ENCODE measurements around the gene ZCCHC24. TPM values are rescaled to one million over a fixed set of nuclear protein-coding genes. Genes with fewer than 3 reads are reported as not detected.

The ZCCHC24 gene
- polyA plus RNA-seq, 6 donors from 2014 or later = 0.12 to 0.54 (median 0.43) TPM; not detected in 1

DNA sequence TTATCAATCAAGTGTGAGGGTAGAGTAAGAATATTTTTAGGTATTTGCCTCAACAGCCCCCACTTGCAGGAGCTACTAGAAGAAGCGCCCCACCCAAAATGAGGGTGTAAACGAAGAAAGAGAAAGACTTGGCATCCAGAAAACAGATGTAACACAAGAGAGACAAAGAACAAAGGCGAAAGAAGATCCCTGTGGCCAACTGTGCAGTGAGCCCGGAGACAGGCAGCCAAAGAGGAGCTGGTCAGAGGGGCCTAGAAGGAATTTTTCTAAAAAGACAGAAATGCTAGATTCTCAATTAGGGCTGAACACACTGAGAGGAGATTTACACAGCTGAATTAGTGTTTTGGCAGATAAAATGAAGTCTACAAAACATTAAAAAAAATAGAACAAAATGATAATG is 37.3 kb upstream of the ZCCHC24 start:
- H3K9me3 Mint-ChIP-seq = peaks cover 0 to 3% (median 0%) of the 10 kb centered on the region in 7 donors
- no peak overlapping the region for H3K27ac Mint-ChIP-seq
- H3K4me3 Mint-ChIP-seq = no peak overlapping the region
- DNase-seq = no peak
- no peaks in the 10 kb centered on the region for H3K4me1 Mint-ChIP-seq
- no peaks in the 10 kb centered on the region for H3K36me3 Mint-ChIP-seq
- ATAC-seq (ENCODE audit: low read depth in 2 of 2) = no peak
- peaks cover 2 to 30% (median 10%) of the 10 kb centered on the region in 3 donors for H3K27me3 Mint-ChIP-seq

DNA sequence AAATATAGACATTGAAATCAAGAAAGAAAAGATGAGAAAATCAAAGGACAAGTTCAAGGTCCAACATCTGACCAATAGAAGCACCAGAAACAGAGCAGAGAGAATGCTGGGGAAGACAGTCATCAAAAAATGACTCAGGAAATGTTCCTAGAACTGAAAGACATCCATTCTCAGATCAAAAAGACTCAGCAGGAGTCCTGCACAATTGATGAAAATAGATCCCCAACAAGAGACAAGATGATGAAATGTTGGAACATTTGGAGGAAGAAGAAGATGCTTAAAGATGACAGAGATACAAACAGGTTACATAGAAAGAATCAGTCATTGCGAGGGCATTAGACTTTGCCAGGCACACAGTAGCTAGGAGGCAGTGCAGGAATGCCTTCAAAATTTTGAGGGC is 36.9 kb upstream of the ZCCHC24 start:
- no peak for ATAC-seq (ENCODE audit: low read depth in 2 of 2)
- Mint-ChIP-seq H3K4me1 (no peaks in the 10 kb centered on the region), H3K4me3 (no peak overlapping the region), H3K27ac (no peak overlapping the region), H3K36me3 (no peaks in the 10 kb centered on the region), H3K27me3 (peaks cover 5 to 35% (median 14%) of the 10 kb centered on the region in 3 donors), H3K9me3 (peaks cover 0 to 3% (median 0%) of the 10 kb centered on the region in 7 donors)
- DNase-seq = no peak

DNA sequence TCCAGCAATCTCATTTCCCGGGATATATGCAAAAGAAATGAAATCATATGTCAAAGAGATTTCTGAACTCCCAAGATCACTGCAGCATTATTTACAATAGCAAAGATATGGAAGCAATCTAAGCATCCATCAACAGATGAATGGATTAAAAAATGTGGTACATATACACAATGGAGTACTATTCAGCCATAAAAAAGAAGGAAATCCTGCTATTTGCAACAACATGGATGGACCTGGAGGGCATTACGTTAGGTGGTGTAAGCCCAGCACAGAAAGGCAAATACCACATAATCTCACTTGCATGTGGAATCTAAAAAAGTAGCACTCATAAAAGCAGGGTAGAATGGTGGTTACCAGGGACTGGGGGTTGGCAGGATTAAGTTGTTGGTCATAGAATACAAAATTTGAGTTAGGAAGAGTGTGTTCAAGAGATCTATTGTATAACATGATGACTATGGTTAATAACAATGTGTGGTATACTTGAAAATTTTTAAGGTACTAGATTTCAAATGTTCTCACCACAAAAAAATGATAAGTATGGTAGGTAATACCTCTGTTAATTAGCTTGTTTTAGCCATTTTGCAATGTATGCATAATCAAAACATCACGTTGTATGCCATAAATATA is 34.0 kb upstream of the ZCCHC24 start:
- no peak overlapping the region for H3K27ac Mint-ChIP-seq
- no peaks in the 10 kb centered on the region for H3K4me1 Mint-ChIP-seq
- H3K36me3 Mint-ChIP-seq = no peaks in the 10 kb centered on the region
- H3K27me3 Mint-ChIP-seq = peaks cover 18 to 47% (median 41%) of the 10 kb centered on the region in 3 donors
- ATAC-seq (ENCODE audit: low read depth in 2 of 2) = no peak
- H3K4me3 Mint-ChIP-seq = no peak overlapping the region
- no peak for DNase-seq
- H3K9me3 Mint-ChIP-seq = peaks cover 0 to 3% (median 0%) of the 10 kb centered on the region in 7 donors

DNA sequence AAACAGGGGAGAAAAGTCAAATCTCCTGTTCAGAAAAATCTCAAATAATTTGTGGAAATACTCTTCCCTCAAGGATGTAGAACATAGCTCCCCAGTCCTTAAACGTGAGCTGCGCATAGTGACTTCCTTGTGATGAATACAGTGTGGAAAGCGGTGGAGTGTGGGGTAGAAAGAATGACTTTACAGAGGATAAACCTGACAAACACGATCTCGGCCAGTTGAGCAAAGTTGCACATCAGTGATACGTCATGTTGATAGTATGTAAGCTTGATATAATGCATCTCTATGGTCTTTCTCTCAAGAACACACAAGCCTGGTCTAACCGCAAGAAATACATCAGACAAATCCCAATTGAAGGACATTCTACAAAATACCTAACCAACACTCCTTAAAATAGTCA is 32.0 kb upstream of the ZCCHC24 start:
- DNase-seq = no peak
- no peak overlapping the region for H3K4me3 Mint-ChIP-seq

DNA sequence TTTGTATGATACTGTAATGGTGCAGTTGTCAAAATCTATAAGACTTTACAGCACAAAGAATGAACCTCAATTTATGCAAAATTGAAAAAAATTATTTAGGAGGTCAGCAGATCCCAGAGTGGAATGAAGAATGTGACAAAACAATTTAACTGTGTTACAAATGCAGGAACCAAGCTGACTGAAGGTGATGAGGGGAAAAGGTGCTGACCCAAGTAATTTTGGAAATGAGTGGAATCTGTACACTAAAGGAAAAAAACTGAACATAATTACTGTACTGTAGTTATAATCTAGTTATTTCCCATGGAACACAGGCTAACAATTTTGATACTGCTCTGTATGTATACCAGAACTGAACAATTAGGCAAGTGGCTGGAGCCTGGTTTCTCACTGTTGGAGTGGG is 31.2 kb upstream of the ZCCHC24 start:
- no peak for ATAC-seq (ENCODE audit: low read depth in 2 of 2)

More for the DNA sequence above, 32.0 kb upstream of the ZCCHC24 start:
- Mint-ChIP-seq H3K27me3 (peaks cover 24 to 49% (median 47%) of the 10 kb centered on the region in 3 donors), H3K9me3 (peaks cover 0 to 3% (median 0%) of the 10 kb centered on the region in 7 donors), H3K4me1 (no peaks in the 10 kb centered on the region), H3K36me3 (no peaks in the 10 kb centered on the region), H3K27ac (no peak overlapping the region)
- no peak for ATAC-seq (ENCODE audit: low read depth in 2 of 2)

DNA sequence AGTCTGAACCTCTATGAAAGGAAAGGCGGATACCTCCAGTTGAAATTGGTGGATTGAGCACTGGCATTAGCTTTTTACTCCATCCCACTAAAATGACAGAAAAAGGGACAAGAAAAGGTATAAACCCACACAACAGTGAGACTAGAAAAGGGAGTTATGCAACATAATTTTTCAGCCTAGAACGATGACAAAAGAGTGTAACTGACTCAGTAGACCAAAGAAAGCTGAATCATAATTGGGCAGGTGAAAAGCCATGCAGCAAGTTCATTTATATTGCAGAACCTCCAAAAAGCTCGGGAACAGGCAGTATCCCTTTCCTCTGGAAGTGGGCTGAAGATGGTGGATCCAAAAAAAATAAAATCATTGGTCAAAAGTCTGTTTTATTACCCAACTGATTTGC is 30.5 kb upstream of the ZCCHC24 start:
- peaks cover 24 to 57% (median 39%) of the 10 kb centered on the region in 3 donors for H3K27me3 Mint-ChIP-seq
- H3K4me3 Mint-ChIP-seq = no peak overlapping the region
- no peaks in the 10 kb centered on the region for H3K36me3 Mint-ChIP-seq
- no peaks in the 10 kb centered on the region for H3K4me1 Mint-ChIP-seq
- no peak for ATAC-seq (ENCODE audit: low read depth in 2 of 2)
- H3K27ac Mint-ChIP-seq = peak overlapping the region in 1 of 6 donors; percentile 86
- no peak for DNase-seq
- peaks cover 0 to 3% (median 0%) of the 10 kb centered on the region in 7 donors for H3K9me3 Mint-ChIP-seq

More for the DNA sequence above, 31.2 kb upstream of the ZCCHC24 start:
- no peak overlapping the region for H3K4me3 Mint-ChIP-seq
- no peaks in the 10 kb centered on the region for H3K4me1 Mint-ChIP-seq
- H3K36me3 Mint-ChIP-seq = no peaks in the 10 kb centered on the region
- H3K27me3 Mint-ChIP-seq = peaks cover 24 to 57% (median 45%) of the 10 kb centered on the region in 3 donors
- H3K9me3 Mint-ChIP-seq = peaks cover 0 to 3% (median 0%) of the 10 kb centered on the region in 7 donors
- no peak overlapping the region for H3K27ac Mint-ChIP-seq
- DNase-seq = no peak

DNA sequence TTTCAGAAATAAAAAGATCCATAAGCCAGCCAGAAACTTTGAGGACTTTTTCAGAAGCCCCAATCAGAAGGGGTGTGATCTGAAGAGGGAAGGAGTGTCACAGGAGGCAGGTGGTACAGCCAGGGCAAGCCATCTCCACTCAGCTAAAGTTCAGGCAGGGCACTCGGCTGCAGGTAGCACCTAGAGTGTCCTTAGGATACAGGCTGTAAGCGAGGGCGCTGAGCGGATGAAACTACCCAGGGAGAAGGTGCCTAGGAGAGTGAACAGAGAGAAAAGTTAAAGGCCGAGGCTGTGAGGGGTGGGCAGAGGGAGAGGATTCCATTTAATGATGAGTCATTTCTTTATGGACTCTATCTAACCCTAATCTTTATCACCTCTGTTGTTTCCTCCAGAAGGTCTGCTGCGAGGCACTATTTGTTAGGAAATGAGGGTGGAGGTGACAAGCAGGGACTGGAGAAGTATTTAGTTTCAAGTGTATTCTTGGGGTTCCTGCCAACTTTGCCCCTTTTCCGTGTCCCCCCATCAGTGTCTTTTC is 29.8 kb upstream of the ZCCHC24 start:
- H3K27ac Mint-ChIP-seq = no peak overlapping the region
- peaks cover 24 to 57% (median 33%) of the 10 kb centered on the region in 3 donors for H3K27me3 Mint-ChIP-seq

DNA sequence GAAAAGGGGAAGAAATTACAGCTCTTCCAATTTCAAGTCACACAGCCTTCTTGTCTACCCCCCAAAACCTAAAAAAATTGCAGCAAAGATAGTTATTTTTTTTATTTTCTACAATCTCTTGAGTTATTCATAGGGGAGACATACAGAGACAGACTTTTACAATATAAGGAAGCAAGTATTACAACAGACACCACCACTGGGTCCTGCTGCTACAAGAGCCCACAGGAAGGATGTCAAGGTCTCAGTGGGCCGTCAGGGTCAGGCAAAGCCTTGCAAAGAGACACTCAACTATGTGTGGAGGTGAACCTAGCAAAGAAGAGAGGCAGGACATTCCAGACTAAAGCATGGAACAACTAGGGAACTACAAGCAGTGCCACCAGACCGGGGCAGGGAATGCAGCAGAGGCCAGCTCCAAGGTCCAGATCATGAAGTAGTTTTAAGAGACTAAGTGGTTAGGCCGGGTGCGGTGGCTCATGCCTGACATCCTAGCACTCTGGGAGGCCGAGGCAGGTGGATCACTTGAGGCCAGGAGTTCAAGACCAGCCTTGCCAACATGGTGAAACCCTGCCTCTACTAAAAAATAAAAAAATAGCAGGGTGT is 28.2 kb upstream of the ZCCHC24 start:
- no peaks in the 10 kb centered on the region for H3K9me3 Mint-ChIP-seq
- no peak overlapping the region for H3K4me3 Mint-ChIP-seq
- no peak for ATAC-seq (ENCODE audit: low read depth in 2 of 2)
- no peaks in the 10 kb centered on the region for H3K4me1 Mint-ChIP-seq
- peaks cover 27 to 49% (median 27%) of the 10 kb centered on the region in 3 donors for H3K27me3 Mint-ChIP-seq
- no peak for DNase-seq
- peak overlapping the region in 1 of 6 donors; percentile 15 for H3K27ac Mint-ChIP-seq
- H3K36me3 Mint-ChIP-seq = no peaks in the 10 kb centered on the region

More for the DNA sequence above, 29.8 kb upstream of the ZCCHC24 start:
- Mint-ChIP-seq H3K4me3 (no peak overlapping the region), H3K36me3 (no peaks in the 10 kb centered on the region), H3K4me1 (no peaks in the 10 kb centered on the region), H3K9me3 (peaks cover 0 to 3% (median 0%) of the 10 kb centered on the region in 7 donors)
- ATAC-seq (ENCODE audit: low read depth in 2 of 2) (no peak), DNase-seq (no peak)

DNA sequence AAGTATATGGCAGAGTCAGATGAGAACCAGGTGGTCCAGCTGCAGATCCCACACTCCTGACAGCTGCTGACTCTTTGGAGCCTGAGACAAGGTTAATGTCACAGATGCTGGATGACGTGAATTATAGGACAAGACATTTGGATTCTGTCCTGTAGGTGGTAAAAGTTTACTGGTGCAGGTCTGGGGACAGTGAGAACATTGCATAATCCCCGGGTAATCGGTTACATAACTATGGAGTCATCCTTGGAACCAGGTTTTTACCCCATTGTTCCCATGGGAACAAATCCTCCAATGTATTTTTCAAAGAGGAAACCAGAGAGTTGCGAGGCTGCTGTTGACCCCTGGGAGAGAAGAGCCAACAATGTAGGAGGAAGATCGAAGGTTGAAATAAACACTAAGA is 27.5 kb upstream of the ZCCHC24 start:
- no peak overlapping the region for H3K27ac Mint-ChIP-seq
- H3K27me3 Mint-ChIP-seq = peaks cover 27 to 56% (median 34%) of the 10 kb centered on the region in 3 donors
- DNase-seq (no peak), ATAC-seq (ENCODE audit: low read depth in 2 of 2) (no peak)
- no peak overlapping the region for H3K4me3 Mint-ChIP-seq
- no peaks in the 10 kb centered on the region for H3K4me1 Mint-ChIP-seq
- H3K9me3 Mint-ChIP-seq = no peaks in the 10 kb centered on the region
- H3K36me3 Mint-ChIP-seq = no peaks in the 10 kb centered on the region

DNA sequence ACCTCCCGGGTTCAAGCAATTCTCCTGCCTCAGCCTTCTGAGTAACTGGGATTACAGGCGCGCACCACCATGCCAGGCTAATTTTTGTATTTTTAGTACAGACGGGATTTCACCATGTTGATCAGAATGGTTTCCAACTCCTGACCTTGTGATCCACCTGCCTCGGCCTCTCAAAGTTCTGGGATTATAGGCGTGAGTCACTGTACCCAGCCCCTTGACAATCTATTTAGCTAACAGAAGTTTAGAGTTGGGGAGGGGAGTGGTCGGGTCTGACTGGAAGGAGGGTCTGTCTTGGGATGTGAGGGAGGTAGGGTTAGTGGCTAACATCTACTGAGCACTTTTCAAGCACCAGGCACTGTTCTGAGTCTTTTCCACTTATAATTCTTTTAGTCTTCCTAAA is 27.0 kb upstream of the ZCCHC24 start:
- H3K27me3 Mint-ChIP-seq = peaks cover 25 to 56% (median 33%) of the 10 kb centered on the region in 3 donors
- no peaks in the 10 kb centered on the region for H3K9me3 Mint-ChIP-seq
- H3K36me3 Mint-ChIP-seq = no peaks in the 10 kb centered on the region
- no peak overlapping the region for H3K4me3 Mint-ChIP-seq
- ATAC-seq (ENCODE audit: low read depth in 2 of 2) (no peak), DNase-seq (no peak)
- no peak overlapping the region for H3K27ac Mint-ChIP-seq
- no peaks in the 10 kb centered on the region for H3K4me1 Mint-ChIP-seq

DNA sequence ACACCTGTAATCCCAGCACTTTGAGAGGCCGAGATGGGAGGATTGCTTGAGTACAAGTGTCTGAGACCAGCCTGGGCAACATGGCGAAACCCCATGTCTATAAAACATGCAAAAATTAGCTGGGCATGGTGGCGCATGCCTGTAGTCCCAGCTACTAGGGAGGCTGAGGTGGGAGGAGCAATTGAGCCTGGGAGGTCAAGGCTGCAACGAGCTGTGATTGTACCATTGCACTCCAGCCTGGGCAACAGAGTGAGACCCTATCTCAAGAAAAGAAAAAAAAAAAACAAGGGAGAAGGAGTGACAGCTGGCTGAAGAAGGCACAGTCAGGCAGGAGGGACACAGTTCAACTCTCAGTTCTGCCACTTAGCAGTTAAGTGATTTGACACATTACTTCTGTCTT is 26.4 kb upstream of the ZCCHC24 start:
- peaks cover 25 to 50% (median 32%) of the 10 kb centered on the region in 3 donors for H3K27me3 Mint-ChIP-seq

DNA sequence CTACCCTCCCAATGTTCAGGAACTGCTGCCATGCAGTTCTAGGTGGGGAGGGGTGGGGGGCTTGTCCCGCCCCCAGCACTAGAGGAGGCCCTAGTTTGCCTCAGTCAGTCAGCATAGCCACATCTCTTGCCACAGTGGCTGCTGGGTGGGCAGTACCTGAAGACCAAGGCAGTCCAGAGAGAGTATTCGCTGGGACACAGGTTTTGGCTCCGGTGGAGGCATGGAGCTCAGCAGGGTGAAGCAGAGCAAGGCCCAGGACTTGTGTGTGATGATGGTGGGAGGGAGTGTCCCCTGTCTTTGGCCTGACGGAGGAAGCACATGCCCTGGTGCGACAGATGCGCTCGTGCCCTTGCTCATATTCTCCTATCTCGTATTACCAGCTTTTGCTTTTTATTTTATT is 24.7 kb upstream of the ZCCHC24 start:
- H3K36me3 Mint-ChIP-seq = no peaks in the 10 kb centered on the region
- DNase-seq (no peak), ATAC-seq (ENCODE audit: low read depth in 2 of 2) (no peak)
- peaks cover 17 to 33% (median 17%) of the 10 kb centered on the region in 3 donors for H3K27me3 Mint-ChIP-seq
- H3K4me3 Mint-ChIP-seq = no peak overlapping the region
- H3K27ac Mint-ChIP-seq = no peak overlapping the region
- H3K9me3 Mint-ChIP-seq = no peaks in the 10 kb centered on the region
- H3K4me1 Mint-ChIP-seq = no peaks in the 10 kb centered on the region

More for the DNA sequence above, 26.4 kb upstream of the ZCCHC24 start:
- Mint-ChIP-seq H3K4me3 (no peak overlapping the region), H3K27ac (no peak overlapping the region), H3K4me1 (no peaks in the 10 kb centered on the region), H3K9me3 (no peaks in the 10 kb centered on the region), H3K36me3 (no peaks in the 10 kb centered on the region)
- DNase-seq = no peak
- no peak for ATAC-seq (ENCODE audit: low read depth in 2 of 2)

DNA sequence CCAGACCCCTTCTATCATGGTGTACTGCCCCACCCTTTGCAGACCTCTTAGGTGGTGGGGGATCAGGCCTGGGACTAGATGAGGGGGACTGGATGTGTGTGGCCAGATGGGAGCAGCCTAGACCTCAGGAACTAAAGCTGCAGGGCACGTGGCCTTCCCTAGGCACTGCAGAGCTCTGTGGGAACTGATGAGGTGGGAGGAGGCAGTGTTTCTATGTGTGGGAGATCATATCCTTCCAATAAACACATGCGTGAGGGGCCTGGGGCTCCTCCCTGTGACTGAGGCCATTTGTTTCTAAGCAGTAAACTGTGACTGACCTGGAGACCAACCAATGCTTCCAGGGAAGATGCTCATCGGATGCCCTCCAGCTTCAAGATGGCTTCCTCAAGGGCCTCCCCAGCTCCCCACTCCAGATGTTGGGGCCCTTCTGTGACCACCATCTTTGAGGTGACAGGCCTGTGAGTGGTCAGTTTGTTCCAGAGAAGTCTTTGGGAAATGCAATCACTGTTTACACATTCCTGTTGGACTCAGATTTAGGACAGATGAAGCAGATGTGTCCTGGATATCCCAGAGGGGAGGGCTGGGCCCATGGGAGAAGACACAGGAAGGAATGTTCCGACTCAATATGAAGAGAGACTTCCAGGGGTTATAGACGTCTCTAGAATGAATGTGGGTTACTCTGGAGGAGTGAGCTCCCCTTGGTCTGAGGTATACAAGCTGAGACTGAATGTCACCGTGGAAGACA is 23.6 kb upstream of the ZCCHC24 start:
- Mint-ChIP-seq H3K27ac (peak overlapping the region in 1 of 6 donors; percentile 27), H3K4me1 (no peaks in the 10 kb centered on the region), H3K36me3 (no peaks in the 10 kb centered on the region), H3K9me3 (no peaks in the 10 kb centered on the region), H3K4me3 (no peak overlapping the region), H3K27me3 (peaks cover 13 to 24% (median 14%) of the 10 kb centered on the region in 3 donors)
- DNase-seq (no peak), ATAC-seq (ENCODE audit: low read depth in 2 of 2) (no peak)

All from naive B cell (primary cell).